Skin epidermis (tissue), 12 donors: ENCODE data around the gene REXO4.

Experiments used
- H3K27ac ChIP-seq, 21 experiments: fragments of 200-600 bp; sonication (generic) in 11 of 21; one replicate each; pipeline ENCODE4 v1.5.0; 2020; ENCODE audit warnings: mild to moderate bottlenecking in 3 of 21, inconsistent platforms in 2 of 21, moderate library complexity in 2 of 21
- H3K4me3 ChIP-seq, 7 experiments: fragments of 200-600 bp; sonication (generic) in 2 of 7; one replicate each; pipeline ENCODE4 v1.5.0; 2020; ENCODE audit warnings: inconsistent platforms in 2 of 7, mild to moderate bottlenecking in 2 of 7, moderate library complexity in 1 of 7

REXO4 gene

DNA sequence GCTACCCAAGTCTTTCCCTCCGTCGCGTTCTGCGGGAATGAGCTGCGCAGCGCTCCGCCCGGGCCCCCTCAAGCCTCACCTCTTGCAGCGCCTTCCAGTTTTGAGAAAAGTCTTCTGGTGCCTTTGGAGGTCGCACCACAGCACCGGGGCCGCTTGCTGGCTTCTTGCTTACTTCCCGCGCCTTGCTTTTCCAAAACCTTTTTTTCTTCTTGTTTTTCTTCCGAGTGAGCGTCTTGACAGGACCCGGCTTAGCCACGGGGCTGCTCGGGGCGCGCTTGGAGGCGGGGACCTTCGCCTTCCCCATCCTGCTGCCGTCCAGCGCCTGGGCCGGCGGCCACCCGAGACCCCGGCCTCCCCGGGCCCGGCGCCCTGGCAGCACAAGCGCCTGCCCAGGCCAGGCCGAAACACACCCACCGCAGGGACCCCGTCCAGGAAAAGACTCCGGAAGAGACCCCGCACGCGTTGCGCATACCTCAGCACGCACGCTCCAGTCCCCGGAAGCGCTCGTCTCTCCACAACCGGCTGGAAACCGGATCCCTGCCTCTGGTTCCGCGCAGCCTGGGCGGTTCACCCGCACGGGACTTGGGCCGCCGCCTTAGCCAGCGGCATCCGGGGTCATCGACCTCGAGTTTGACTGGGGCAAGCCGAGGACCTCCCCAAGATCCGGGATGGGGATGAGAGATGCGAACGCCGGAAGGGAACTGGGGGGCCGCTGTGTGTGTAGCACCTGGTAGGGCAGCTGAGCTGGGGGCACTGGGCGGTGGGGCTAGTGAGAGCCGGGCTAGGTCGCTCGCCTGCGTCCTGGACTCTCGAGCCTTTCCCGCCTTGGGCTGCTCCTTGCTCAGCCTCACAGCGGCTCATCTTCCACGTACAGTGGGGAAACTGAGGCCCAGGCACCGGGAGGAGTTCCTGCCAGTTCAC, at the start of gene REXO4:
Gene REXO4, minus strand, starts transcription at position 470 of the 921 bp plus-strand sequence. Its CDS starts 166 bp downstream, at position 304.
- Histone ChIP-seq H3K4me3 (peak within 1 kb of the TSS; percentile 65 to 96 (median 82)), H3K27ac (peak within 1 kb of the TSS; percentile 61 to 97 (median 86))

- Histone ChIP-seq H3K27ac (no peak overlapping the region), H3K4me3 (no peak overlapping the region)
Observed at GRCh38 chr9:133467101-133467500, 49.3 kb upstream of the REXO4 start.

DNA sequence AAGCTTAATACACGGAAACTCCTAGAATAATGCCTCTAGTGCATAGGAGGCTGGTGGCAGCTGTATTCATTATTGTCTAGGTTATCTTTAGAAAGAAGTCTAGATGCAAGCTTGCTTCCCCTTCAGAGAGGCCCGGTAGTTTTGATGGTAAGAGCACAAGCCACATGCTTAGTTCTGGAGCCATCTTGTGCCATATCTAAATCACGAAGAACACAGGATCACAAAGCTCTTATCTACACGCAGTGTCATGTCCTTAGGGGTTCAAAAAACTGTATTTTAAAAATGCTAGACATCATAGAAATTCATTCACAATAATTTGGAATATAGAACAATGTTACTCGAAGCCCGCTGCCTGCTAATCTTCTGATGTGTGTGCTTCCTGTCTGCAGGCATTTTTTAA, 48.2 kb upstream of the REXO4 start:
- Histone ChIP-seq H3K4me3 (no peak overlapping the region), H3K27ac (no peak overlapping the region)

- no peak overlapping the region for H3K27ac ChIP-seq
- no peak overlapping the region for H3K4me3 ChIP-seq
Observed at GRCh38 chr9:133464638-133465037, 46.8 kb upstream of the REXO4 start.

GRCh38 chr9:133463864-133464615, 46.2 kb upstream of the REXO4 start:
- no peak overlapping the region for H3K4me3 ChIP-seq
- H3K27ac ChIP-seq: no peak overlapping the region

DNA sequence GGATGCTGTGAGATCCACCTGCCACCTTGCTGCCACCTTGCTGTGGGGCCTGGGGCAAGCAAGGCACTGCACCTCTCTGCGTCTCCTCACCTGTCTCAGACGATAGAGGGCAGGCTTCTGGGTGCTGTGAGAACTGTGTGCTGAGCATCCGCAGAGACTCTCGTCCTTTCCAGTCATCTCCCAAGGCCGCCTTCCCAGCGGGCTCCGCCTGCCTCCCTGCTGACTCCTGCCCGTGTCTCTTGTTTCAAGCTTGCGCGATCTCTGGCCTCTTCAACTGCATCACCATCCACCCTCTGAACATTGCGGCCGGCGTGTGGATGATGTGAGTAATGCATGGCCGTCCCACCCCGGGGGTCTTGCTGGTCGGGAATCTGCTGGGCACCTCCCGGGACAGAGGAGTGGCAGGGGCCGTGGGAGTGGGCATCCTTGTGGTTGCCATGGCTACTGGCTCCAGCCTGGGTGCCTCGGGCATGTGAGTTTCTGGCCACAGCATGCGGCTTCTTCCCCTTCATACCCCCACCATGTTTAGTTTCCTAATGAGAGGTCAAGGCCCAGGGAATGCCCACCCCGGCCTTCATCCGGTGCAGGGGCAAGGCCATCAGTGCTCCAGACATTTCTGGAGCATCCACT, 45.5 kb upstream of the REXO4 start:
- Histone ChIP-seq H3K4me3 (no peak overlapping the region), H3K27ac (no peak overlapping the region)

DNA sequence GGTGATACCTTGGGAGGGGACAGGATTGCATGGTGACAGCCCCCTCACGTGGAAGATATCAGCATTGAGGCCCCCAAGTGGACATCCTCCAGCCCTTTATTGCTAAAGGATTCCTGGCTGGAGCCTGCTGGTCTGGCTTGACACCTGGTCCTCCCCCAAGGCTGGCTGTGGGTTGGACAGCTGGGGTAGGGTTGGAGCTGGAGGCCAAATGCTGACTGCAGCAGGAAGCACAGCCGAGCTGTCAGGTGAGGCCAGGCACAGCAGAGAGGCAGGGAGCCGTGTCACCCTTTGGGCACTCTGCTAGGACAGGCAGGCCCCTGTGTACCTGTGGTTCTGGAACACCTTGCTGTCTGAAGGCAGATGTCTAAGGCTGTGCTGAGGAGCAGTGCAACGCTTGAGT, 44.2 kb upstream of the REXO4 start:
- Histone ChIP-seq H3K27ac (no peak overlapping the region), H3K4me3 (no peak overlapping the region)

GRCh38 chr9:133460405-133461175, 42.8 kb upstream of the REXO4 start:
- H3K27ac ChIP-seq: peak overlapping the region in 20 of 21 experiments; percentile 54 to 93 (median 86)
- H3K4me3 ChIP-seq: peak overlapping the region; percentile 44 to 88 (median 70)

GRCh38 chr9:133459476-133460404, 41.9 kb upstream of the REXO4 start, which contains the start of gene CACFD1:
Gene CACFD1 (plus strand): TSS chr9:133459978. CDS start chr9:133460067, 89 bp downstream.
- Histone ChIP-seq H3K27ac (peak within 1 kb of the TSS; percentile 46 to 93 (median 86)), H3K4me3 (peak within 1 kb of the TSS; percentile 44 to 88 (median 70))

- Histone ChIP-seq H3K4me3 (peak overlapping the region in 3 of 7 experiments; percentile 64 to 88 (median 70)), H3K27ac (no peak overlapping the region)
Observed at GRCh38 chr9:133458643-133459312, 41.0 kb upstream of the REXO4 start.

- Histone ChIP-seq H3K4me3 (no peak overlapping the region), H3K27ac (no peak overlapping the region)
Observed at GRCh38 chr9:133457748-133458147, 39.9 kb upstream of the REXO4 start.

GRCh38 chr9:133457233-133457632, 39.4 kb upstream of the REXO4 start:
- H3K4me3 ChIP-seq: no peak overlapping the region
- H3K27ac ChIP-seq: no peak overlapping the region

DNA sequence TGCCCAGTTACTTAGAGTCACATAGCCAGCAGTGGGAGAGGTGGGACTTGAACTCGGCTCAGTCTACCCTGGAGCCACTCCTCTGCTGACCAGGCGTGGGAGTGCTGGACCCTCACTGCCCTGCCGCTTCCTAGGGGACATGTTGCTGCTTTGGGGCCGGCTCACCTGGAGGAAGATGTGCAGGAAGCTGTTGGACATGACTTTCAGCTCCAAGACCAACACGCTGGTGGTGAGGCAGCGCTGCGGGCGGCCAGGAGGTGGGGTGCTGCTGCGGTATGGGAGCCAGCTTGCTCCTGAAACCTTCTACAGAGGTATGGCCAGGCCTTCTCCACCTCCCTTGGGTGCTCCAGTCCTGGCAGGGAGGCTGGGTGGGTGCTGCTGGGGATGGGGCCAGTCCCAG, 38.6 kb upstream of the REXO4 start:
- no peak overlapping the region for H3K27ac ChIP-seq
- no peak overlapping the region for H3K4me3 ChIP-seq

- H3K4me3 ChIP-seq: no peak overlapping the region
- no peak overlapping the region for H3K27ac ChIP-seq
Observed at GRCh38 chr9:133455936-133456335, 38.1 kb upstream of the REXO4 start.

DNA sequence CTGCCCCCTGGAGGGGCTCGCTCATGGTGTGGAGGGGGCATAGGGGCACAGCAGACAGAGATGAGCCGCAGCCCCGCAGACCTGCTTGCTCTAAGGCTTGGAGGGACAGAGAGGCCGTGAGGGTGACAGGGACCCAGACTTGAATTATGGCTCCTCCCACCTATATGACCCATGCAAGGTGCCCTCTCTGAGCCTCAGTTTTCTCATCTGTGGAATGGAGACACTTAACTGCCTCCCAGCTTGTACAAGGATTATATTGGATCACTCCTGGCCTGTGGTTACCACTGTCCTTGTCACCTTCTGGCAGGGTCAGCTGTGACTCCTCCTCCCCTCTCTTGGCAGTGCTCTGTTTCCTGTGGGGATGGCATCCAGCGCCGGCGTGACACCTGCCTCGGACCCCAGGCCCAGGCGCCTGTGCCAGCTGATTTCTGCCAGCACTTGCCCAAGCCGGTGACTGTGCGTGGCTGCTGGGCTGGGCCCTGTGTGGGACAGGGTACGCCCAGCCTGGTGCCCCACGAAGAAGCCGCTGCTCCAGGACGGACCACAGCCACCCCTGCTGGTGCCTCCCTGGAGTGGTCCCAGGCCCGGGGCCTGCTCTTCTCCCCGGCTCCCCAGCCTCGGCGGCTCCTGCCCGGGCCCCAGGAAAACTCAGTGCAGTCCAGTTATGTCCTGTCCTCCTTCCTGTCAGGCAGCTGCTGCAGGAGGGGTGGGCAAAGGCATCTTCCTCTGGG, 37.3 kb upstream of the REXO4 start:
- H3K4me3 ChIP-seq: no peak overlapping the region
- H3K27ac ChIP-seq: no peak overlapping the region

DNA sequence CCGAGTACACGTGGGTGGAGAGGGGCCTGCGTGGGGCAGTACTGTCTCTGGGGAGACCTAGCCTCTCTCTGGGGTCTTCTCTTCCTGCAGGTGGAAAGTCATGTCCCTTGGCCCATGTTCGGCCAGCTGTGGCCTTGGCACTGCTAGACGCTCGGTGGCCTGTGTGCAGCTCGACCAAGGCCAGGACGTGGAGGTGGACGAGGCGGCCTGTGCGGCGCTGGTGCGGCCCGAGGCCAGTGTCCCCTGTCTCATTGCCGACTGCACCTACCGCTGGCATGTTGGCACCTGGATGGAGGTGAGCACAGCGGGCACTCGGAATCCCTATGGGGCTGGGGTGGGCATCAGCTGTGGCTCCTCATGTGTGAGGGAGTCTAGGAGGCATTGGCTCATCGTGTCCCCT, 36.5 kb upstream of the REXO4 start:
- Histone ChIP-seq H3K27ac (no peak overlapping the region), H3K4me3 (no peak overlapping the region)

DNA sequence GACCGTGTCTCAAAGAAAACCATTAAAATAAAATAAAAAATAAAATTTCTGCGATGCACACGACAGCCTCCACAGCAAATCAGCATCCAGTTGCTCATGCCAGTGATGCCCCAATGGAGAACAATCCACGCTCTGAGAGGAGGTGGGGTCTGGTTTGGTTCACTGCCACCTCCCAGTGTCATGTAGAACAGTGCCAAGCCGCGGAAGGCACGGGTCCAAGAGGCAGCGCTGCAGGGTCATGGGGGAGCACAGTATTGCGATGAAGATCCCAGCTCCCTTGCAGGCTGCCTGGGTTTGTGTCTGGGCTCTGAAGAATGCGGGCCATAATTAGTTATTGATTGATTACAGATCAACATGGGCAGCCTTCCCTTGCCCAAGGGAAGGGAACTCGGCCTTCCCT, 35.8 kb upstream of the REXO4 start:
- Histone ChIP-seq H3K4me3 (no peak overlapping the region), H3K27ac (no peak overlapping the region)
